NOMO-1 treated with dmso at 0.1 percent for 144 hours (cell line): ENCODE results near the gene NCOA6.

Experiments
- DNase-seq: peaks from one replicate; lab custom pipeline; 2025; ENCODE audit not compliant: unreplicated experiment; lab: John Stamatoyannopoulos, UW

NCOA6 gene

DNA sequence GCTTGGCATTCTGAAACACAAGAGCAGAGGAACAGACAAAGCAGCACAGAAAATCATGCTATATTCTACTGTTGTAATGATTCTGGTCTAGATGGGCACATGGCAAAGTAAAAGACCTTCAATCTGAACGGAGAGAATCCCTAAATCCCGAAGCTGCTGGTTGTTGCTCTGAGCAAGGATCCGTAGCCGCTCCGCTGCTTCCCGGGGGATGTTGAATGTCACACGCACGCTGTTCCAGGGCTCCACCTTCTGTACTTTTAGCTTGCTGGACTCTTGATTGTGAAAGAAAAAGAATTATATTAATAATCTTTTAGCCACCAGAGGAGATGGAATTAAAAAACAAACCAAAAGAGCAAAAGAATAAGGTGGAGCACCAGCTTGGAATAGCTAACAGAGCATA, 49.3 kb downstream of the NCOA6 start:
- no peak for DNase-seq

DNA sequence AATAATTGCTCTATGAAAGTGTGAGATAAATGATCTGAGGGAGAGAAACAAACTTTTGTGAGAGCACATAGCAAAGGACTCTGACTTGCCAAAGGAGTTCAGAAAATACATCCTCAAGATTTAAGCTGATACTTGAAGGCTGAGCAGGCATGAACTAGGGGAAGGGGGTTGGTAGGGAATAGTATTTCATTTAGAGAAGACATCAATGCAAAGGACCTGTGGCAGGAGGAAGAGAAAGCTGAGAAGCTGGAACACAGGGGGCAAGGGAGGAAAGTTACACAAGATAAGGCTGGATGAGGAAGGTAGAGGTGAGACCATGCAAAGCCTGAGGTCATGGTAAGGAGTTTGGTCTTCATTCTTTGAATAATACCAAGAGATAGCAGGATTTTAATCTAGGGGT, 50.6 kb downstream of the NCOA6 start:
- no peak for DNase-seq

DNA sequence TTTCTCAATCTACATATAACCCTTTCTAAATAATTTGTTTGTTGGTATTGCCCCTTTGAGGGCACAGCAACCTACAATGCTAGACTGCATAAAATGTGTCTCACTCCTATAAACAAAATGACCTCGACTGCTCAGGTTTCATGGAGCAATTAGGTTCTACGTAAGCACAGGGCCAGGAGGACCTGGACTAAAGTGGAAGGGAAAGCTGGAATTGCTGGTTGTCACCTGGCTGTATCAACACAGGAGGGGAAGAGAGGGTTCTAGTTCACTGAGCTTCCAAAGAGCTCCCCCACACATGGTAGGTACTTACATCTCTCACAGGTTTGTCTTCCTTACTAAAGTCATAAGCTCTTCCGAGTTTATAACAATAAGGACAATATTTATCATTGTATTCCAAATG, 51.0 kb downstream of the NCOA6 start:
- DNase-seq, result no peak

DNA sequence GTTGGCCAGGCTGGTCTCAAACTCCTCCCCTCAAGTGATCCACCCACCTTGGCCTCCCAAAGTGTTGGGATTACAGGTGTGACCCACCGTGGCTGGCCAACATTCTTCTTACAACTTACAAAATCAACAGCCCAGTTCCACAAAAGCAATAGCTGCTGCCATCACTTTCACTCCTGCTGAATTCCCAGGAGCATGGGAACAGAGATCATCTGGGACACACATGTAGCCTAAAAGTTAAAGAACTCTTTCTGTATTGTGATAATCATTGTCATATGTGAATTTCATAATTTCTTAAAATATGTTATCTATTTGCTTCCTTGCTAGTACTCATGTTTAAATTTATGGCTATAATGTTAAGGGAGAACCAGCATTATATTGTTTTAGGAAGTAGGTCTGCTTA, 51.7 kb downstream of the NCOA6 start:
- DNase-seq, result no peak

DNA sequence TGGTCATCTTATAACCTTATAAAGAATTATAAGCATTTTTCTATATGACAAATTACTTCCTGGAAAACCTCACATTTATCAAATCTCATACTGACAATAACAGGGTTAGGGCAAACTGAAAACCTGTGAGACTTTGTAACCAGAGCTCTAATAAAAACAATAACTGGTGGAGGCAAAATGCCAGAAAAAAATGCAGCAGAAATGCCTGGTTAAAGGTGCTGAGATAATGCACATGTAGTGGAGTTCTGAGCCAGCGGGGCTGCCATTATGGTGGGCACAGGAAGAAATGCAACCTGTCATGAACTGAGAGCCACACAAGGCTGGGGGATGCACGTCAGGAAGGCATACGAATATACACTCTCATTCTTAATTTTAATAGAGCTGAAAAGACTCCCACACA, 53.0 kb downstream of the NCOA6 start:
- no peak for DNase-seq

DNA sequence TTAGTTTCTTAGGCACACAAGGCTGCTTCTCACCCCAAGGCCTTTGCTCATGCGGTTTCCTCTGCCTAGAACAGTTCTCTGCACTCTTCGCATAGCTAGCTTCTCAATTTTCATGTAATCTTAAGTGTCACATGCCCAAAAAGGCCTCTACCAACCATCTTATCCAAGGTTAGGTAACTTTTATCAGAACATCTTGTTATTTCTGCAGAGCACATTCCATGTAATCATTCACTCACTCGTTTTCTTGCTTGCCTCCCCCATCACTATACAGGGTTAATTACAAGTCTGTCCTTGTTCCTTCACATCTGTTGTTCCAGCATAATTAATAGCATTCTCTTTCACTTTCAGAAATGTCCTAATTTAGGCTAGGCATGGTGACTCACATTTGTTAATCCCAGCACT, 53.8 kb downstream of the NCOA6 start:
- no peak for DNase-seq

DNA sequence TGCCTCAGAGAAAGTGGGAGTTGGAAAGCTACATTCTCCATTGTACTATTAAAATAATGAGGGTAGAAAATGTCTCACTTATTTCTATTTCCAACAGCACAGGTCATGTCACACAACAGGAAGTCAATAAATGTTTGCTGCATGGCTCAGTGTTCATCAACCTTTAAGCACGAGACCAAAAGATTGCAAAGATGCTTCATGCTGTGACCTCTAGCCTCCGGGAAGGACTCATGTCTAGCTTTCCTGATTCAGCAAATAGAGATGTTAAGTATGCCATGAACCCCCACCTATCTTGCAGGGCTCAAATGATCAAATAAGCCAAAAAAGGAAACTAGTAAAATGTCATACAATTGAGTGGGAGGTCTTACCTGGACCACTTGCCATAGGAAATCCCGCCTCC, 57.4 kb downstream of the NCOA6 start:
- DNase-seq, result no peak

DNA sequence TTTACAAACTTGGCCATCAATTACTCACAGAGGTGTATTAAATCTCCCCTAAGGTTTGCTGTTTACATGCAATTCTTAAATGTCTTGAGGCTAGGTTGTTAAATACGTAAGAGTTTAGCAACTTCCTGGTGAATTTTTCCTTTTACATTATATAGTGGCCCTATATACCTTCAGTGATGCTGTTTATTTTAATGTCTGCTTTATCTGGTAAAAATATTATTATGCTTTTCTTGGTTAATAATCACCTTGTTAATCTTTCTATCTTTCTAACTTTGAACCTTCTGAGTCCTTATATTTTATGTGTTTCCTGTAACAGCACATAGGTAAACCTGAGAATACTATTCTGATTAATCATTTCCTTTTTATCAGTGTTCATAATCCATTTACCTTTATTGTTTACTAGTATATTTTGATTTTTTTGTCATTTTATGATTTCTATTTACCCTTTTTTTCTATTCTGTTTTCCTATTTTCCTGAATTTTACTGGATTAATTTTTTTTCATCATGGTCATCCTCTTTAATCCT, 63.4 kb downstream of the NCOA6 start:
- DNase-seq, result no peak

DNA sequence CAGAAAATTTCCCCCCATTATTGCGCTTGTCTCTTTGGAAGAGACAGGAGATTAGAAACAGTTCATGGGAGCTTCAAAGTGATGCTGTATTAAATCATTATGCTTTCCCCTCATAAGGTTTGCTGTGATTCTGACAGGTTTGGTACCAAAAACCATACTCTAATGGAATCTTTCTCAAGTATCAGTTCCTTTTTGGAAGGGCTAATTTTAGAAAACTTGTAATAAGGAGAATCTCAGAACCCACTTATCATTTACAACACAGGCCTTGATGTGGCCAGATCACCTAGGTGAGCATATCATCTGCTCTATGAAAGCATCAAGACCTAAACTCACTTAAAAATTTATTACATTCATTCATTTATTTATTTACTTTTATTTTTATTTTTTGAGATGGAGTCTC, 70.1 kb downstream of the NCOA6 start:
- DNase-seq, result no peak

DNA sequence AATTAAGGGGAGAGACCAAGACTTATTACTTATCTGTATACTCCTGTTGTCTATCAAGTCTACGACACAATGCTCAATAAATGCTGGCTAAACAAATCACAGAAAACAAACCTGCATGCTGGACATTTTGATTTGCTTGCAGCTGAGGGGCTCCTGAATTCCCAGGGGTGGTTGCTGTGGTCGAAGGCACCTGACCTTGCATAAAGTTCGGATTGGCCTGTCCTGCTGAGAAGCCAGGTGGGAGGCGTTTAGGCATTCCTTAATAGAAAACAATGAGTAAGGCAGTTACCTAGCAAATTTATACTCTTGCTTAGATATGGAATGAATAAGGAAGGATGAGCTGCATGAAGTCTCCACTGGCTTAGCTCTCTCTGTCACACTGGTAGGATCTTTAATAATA, 70.8 kb downstream of the NCOA6 start:
- DNase-seq, result no peak

DNA sequence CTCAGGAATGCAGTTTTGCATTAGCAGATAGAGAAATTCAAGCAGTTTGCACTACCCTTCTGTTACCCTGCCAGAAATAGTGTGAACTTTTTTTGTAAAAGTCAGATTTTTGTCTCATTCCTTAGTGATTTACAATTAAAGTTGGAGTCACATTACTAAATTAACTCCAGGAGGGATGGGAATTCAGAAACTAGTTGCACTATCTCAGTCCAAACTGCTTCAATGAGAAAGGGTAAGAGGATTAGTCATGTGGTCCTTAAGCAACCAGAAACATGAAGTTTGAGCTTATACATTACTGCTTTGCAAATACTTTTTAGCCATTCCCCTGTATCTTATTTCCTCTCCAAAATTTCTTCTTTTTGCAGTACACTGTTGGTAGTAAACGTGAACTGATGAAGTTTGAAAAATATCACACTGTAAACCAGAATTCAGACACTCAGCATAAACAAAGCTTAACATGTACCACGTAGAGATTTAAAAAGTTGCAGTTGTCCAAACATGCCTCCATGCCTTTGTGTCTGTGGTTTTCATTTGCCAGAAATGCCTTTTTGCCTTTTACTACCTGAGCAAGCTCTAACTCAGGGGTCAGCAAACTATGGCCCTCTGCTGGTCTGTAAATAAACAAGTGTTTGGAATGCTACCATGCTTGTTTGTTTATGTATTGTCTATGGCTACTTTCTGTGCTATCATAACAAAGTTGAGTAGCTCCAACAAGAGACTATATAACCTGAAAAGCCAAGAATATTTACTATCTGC, 71.6 kb downstream of the NCOA6 start:
- no peak for DNase-seq

DNA sequence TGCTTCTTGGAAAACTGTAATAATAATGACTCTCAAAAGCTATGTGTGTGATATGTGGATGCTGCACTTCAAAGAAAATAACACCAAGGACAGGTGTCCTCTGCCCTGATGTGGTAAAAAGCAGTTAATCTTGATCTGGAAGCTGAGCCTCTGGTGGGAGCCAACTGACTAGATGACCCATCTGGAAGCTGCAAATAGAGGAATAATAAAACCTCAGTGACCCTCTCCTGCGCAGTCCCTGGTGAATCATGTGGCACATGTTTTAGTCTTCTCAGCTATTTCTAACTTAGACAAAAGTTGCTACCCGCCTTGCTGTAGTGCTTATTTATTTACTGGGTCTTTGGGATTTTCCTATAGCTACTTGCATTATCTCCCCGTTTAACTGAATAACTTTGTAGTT, 74.0 kb downstream of the NCOA6 start:
- no peak for DNase-seq

DNA sequence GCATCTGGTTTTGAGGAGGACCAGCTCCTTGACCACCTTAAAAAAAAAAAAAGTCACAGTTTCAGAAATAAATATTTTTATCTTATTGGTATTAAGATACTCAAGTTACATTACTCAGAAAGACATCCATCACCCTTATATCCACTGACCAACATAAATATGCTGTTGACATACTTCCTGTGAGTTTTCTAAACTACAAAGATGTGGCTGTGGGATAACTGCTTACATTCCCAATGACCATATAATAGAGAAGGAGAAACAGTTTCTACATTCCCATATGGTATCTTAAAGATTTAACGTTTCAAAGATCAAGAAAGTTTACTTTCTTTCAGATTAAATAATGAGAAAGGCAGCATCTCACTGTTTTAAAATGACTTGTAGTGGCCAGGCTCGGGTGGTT, 75.0 kb downstream of the NCOA6 start:
- no peak for DNase-seq

DNA sequence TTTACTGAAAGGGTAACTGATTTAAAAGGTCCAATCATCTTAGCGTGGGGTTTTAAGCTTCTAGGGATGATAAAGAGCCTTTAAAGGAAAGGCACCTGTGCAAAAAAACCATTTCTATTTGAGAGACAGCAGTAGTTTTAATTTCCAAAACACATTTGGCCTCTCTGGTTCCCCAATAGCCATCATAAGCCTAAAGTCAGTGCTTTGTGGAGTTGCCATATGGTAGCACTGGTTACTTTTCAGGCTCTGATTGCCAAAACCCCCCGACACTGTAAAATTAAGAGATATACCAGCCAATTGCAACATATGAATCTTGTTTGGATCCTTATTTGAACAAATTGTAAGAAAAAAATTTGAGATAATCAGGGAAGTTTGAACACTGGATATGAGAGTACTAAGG, 76.7 kb downstream of the NCOA6 start:
- no peak for DNase-seq

DNA sequence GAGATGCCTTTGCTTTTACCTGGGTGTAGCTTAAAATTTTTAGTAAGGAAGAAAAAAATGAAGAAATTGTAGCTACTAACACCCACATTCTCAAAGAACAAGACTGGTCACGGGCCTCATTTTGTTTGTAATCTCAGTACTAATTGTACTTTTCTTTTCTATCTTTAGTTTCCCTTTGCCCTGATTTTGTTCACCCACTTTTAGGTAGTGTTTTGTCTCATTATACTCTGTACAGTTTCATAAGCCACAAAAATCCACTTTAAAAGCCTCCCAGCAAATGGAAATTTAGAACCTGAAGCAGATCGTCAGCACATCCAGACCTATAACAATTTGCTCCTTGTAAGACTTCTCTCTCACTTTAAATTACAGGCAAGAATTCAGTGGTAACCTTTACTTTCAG, 78.0 kb downstream of the NCOA6 start:
- no peak for DNase-seq

DNA sequence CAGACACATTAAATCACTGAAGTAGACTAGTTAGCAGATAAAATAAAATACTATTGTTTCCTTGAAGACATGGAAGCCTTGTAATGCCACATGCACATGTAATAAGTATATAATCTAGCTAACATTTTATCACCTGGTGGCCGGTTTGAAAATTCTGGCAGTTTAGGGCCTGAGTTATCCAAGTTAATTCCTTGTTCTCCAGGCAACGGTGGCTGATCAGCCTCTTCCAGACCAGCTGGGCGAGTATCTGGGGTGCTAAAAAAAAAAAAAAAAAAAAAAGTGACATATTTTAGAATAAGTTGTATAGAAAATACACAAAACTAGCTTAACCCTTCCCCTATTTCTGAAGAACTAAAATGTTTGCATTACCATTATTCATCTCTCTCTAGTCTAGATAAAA, 78.8 kb downstream of the NCOA6 start:
- DNase-seq, result no peak

DNA sequence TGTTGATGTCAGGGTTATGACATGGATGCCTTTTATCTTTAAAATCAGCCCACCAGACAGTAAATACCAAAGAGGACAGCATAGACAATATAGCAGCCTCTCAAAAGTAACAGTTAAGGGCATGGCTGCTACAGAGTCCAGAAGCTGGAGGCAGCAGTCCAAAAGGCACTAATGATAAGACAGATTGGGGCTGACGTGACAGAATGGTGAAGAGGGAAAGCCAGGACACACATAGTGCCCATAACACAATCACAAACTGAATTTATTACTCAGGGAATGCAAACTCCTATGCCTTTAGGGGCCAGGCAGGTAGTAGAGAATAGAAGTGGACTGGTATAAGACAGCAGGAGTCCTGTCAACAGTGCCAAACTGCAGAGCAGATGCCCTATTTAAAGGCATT, 80.6 kb downstream of the NCOA6 start:
- DNase-seq, result no peak

DNA sequence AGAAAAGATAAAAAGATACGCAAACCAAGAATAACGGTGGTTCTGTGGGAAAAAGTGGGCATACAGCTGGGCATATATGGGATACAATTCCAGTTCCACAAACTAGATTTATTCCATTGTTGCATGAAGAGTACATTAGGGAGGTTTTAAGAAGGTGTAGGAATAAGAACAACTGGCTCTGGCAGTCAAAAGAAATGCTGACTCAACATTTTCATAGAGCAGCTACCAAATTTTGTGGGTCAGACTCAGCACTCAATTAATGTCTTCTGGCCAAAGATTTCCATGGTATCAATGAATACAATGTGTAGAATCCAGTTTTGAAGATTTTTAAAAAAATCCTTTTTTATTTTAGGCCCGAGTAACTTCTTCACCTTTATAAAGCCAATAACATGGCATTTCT, 81.1 kb downstream of the NCOA6 start:
- no peak for DNase-seq

DNA sequence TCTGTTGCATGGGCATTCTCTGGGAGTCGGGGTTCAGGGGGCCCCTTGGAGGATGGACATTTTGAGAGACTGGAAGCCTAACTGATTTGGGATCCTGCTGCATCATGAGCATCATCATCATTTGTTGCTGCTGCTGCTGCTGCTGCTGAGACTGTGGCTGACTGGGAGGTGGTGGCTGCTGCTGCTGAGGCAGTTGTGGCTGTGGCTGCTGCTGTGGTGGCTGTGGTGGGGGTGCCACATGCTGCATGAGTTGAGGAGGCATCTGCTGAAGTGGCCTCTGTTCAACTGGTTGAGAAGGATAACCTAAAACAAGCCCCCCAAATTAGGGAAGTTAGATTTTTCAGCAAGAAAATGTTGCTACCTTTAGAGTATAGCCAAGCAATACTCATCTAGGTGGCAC, 82.4 kb downstream of the NCOA6 start:
- no peak for DNase-seq

DNA sequence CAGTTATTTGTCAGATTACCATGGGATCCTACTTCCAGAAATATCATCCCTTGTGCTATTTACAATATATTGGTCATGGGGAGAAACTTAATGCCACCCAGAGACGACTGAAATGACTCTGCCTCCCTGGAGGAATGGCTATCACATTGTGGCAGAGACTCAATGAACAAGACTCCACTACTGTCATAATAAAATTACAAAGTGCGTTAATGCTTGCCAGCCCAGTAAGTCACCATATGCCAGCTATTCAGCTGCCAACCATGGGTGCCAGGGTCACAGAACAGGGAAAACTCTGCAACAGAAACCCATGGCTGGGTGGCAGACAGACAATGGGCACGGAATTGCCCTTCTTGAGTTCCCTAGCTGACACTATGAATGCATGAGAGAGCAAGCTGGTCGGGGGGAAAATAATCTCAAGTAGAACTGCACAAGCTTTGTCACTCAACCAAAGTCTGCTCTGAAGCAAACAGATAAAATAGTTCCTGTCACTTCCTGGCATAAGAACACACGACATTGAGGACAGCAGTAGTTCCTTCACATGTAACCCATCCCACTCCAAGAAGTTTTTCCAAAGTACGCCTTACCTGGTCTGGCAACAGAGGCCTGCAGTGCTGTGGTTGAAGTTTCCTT, 89.2 kb downstream of the NCOA6 start:
- DNase-seq, result no peak

DNA sequence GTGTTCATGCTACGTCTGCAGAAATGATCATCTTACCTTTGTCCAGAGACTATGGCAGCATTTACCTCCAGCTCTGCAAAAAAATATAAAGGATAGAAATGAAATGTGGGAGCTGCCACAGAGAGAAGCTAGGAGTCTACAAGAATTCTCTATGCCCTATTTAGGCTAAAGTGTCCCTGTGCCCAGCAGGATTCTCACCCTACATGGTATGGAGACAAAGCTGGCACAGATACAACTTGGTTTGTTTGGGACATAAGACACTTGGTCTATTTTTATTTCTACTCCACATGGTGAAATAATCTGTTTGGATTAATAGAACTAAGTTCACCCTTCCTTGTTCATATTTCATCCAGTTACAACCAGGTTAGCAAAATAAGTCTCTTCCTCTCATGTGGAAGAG, 92.9 kb downstream of the NCOA6 start:
- DNase-seq, result no peak

DNA sequence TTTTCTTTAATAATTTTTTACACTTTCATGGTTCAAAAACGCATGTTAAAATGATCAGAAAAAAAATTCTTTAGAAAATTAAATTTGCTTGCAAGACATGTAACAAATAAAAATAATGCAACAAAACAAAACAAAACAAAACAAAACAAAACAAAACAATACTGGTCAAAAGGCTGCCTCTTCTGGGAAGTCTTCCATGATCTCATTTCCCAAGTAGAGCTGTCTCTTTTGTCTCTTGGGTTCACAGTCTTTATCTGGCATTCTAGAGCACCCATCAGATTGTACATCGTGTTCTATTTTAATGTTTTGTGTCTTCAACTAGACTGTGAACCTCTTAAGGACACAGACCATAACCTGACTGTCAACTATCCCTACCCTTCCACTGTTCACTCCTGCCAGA, 96.0 kb downstream of the NCOA6 start:
- no peak for DNase-seq

DNA sequence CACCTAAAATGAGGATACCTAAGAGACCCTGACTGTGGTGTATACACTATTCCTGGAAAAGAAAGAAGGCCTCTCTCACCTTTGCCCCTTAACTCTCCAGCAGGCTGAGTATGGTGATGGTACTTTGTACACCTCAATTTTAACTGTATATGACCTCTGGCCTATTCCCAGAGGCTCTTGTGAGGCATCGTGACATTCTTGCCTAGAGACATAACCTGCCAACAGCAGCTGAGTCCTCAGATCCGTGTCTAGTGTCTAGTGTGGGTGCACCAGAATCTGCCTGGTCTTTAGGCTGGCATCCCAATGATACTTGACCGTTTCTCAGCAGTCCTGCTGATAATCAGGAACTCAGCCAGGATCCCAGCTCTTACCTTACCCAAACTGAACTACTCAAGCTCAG, 101.3 kb downstream of the NCOA6 start:
- no peak for DNase-seq
